ENCODE results near the gene ETF1. TPM values are rescaled to one million over a fixed set of nuclear protein-coding genes. Genes with fewer than 3 reads are reported as not detected.

The ETF1 gene
- total RNA-seq, 2 donors from 2014 or later: 106 to 109 TPM

DNA sequence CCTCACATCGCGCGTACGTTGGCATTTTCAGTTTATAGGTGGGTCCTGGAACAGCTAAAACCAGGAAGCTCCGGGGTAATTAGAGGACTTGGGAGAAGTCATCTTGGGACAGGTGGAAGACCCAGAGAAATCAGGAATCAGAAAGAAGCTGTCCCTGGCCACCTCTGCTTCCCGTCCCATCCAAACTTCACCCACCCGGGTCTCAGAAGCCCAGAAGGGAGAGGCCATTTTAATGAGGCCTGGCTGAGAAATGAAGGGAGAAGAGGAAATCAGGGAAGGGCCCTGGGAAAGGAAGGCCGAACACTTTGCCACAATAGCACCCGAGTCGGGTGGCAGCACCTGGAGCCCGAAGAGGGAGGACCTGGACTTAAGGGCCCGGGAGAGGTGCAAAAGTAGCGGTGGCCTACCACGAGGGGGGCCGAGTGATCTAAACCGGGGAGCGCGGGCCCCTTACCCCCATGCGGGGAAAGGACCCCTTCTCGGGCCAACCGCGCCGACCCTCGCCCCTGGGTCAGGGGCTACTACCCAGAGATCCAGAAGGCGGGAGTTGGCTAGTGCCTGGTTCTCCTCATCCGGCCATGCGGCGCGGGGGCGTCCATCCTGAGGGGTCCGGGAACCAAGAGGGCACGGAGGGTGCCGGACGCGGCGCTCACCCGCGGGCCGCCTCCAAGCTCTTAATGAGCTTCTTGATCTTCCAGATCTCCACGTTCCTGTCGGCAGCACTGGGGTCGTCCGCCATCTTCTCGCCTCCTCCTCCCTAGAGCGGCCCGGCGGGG, 668 bp downstream of the ETF1 start:
- DNase-seq: peak; percentile 59
- 0 to 2% methylated on average over 23 to 47 of the region's 47 CpGs for WGBS, 2 experiments (ENCODE audit: insufficient coverage in 1 of 2, insufficient read length in 1 of 2)
- peak overlapping the region; percentile 99 for H3K27ac Mint-ChIP-seq

DNA sequence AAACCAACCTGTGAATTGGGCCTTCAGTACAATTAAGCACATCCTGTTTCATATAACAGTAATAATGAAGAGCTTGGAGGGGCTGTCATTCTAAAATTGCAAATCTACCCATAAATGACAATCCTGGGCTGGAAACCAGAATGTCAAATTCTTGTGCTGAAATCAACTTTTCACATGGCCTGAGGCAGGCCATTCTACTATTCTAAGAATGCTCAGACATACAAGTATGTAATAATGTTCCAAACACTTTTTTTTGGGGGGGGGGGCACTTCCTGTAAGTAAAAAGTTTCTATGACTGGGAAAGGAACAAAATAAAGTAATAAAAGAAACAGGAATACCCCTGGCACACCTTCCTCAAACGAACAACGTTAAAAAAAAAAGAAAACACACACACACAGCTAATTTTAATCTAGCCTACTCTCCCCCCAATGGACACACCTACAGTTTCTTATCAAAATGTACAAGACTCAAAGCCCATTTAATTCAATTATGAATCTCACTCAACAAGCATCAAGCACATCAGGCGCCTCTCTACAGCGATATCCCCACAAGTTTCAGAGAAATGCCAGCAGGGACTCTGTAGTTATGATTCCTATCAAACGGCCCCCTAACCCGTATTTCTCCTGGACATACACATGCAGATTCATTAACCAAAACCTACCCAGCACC, 1.4 kb downstream of the ETF1 start:
- no peak overlapping the region for H3K27ac ChIP-seq (ENCODE audit: low read depth, low read length)
- TF ChIP-seq, protein P1, sequence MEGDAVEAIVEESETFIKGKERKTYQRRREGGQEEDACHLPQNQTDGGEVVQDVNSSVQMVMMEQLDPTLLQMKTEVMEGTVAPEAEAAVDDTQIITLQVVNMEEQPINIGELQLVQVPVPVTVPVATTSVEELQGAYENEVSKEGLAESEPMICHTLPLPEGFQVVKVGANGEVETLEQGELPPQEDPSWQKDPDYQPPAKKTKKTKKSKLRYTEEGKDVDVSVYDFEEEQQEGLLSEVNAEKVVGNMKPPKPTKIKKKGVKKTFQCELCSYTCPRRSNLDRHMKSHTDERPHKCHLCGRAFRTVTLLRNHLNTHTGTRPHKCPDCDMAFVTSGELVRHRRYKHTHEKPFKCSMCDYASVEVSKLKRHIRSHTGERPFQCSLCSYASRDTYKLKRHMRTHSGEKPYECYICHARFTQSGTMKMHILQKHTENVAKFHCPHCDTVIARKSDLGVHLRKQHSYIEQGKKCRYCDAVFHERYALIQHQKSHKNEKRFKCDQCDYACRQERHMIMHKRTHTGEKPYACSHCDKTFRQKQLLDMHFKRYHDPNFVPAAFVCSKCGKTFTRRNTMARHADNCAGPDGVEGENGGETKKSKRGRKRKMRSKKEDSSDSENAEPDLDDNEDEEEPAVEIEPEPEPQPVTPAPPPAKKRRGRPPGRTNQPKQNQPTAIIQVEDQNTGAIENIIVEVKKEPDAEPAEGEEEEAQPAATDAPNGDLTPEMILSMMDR (conservative IDR thresholded peaks at IDR 0.05): no peak
- H3K9me3 Mint-ChIP-seq: no peaks in the 10 kb centered on the region
- peaks cover 11% of the 10 kb centered on the region for H3K4me1 ChIP-seq (ENCODE audit: control insufficient read depth, insufficient read depth, low read length)
- 33 to 50% methylated on average over 3 to 6 of the region's 6 CpGs for WGBS, 2 experiments (ENCODE audit: insufficient coverage in 1 of 2, insufficient read length in 1 of 2)
- peak overlapping the region; percentile 99 for H3K27ac Mint-ChIP-seq
- no peaks in the 10 kb centered on the region for H3K27me3 ChIP-seq (ENCODE audit: control insufficient read depth, insufficient read depth, low read length, poor library complexity, severe bottlenecking)
- peak overlapping the region; percentile 97 for H3K9ac ChIP-seq (ENCODE audit: extremely low read depth, low read length, poor library complexity, severe bottlenecking)
- peaks cover 40% of the 10 kb centered on the region for H3K36me3 ChIP-seq (ENCODE audit: control insufficient read depth, insufficient read depth, low read length)
- H3K27me3 Mint-ChIP-seq (ENCODE audit: insufficient read depth): no peaks in the 10 kb centered on the region
- peaks cover 18% of the 10 kb centered on the region for H3K36me3 Mint-ChIP-seq (ENCODE audit: low read depth)
- no peak for DNase-seq
- H3K4me3 Mint-ChIP-seq: peak overlapping the region; percentile 96
- peaks cover 29% of the 10 kb centered on the region for H3K4me1 Mint-ChIP-seq
- H3K9me3 ChIP-seq (ENCODE audit: control insufficient read depth, low read length): no peaks in the 10 kb centered on the region
- H3K4me3 ChIP-seq (ENCODE audit: low read length): peak overlapping the region; percentile 94

More for the DNA sequence above, 668 bp downstream of the ETF1 start:
- H3K9me3 ChIP-seq (ENCODE audit: control insufficient read depth, low read length): no peaks in the 10 kb centered on the region
- H3K36me3 ChIP-seq (ENCODE audit: control insufficient read depth, insufficient read depth, low read length): peaks cover 33% of the 10 kb centered on the region
- no peaks in the 10 kb centered on the region for H3K27me3 ChIP-seq (ENCODE audit: control insufficient read depth, insufficient read depth, low read length, poor library complexity, severe bottlenecking)
- peak overlapping the region; percentile 97 for H3K9ac ChIP-seq (ENCODE audit: extremely low read depth, low read length, poor library complexity, severe bottlenecking)
- H3K4me1 ChIP-seq (ENCODE audit: control insufficient read depth, insufficient read depth, low read length): peaks cover 11% of the 10 kb centered on the region
- no peaks in the 10 kb centered on the region for H3K27me3 Mint-ChIP-seq (ENCODE audit: insufficient read depth)
- H3K4me3 Mint-ChIP-seq: peak overlapping the region; percentile 96
- peaks cover 13% of the 10 kb centered on the region for H3K36me3 Mint-ChIP-seq (ENCODE audit: low read depth)
- H3K4me3 ChIP-seq (ENCODE audit: low read length): peak overlapping the region; percentile 94
- H3K4me1 Mint-ChIP-seq: peaks cover 29% of the 10 kb centered on the region
- TF ChIP-seq, protein P1 (conservative IDR thresholded peaks at IDR 0.05): no peak
- H3K27ac ChIP-seq (ENCODE audit: low read depth, low read length): peak overlapping the region; percentile 97
- no peaks in the 10 kb centered on the region for H3K9me3 Mint-ChIP-seq

DNA sequence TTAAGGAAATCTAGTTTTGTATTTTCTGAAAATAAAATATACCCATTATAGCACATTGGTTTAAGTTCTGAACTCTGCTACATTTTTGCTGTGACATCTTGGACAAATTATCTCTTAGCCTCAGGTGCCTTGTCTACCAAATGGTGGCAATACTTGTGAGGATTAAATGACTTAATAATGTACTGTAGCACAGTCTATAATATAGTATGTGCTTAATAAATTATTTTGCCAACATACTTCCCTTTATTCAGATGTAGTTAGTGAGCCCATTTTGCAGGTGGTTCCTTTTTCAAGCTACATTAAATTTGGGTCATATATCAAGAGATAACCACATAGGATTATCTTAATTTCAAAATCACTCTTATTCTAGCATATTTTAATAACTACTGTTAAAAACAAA, 3.2 kb downstream of the ETF1 start:
- Histone ChIP-seq H3K4me3 (ENCODE audit: low read length) (peak overlapping the region; percentile 94), H3K36me3 (ENCODE audit: control insufficient read depth, insufficient read depth, low read length) (peaks cover 58% of the 10 kb centered on the region), H3K9me3 (ENCODE audit: control insufficient read depth, low read length) (no peaks in the 10 kb centered on the region), H3K27ac (ENCODE audit: low read depth, low read length) (no peak overlapping the region), H3K27me3 (ENCODE audit: control insufficient read depth, insufficient read depth, low read length, poor library complexity, severe bottlenecking) (no peaks in the 10 kb centered on the region), H3K4me1 (ENCODE audit: control insufficient read depth, insufficient read depth, low read length) (peaks cover 11% of the 10 kb centered on the region), H3K9ac (ENCODE audit: extremely low read depth, low read length, poor library complexity, severe bottlenecking) (no peak overlapping the region)
- DNase-seq: no peak
- TF ChIP-seq, protein P1 (conservative IDR thresholded peaks at IDR 0.05): no peak
- Mint-ChIP-seq H3K36me3 (ENCODE audit: low read depth) (peaks cover 32% of the 10 kb centered on the region), H3K4me3 (no peak overlapping the region), H3K9me3 (no peaks in the 10 kb centered on the region), H3K27ac (peak overlapping the region; percentile 70), H3K4me1 (peaks cover 17% of the 10 kb centered on the region), H3K27me3 (ENCODE audit: insufficient read depth) (no peaks in the 10 kb centered on the region)

Measured in endodermal cell (in vitro differentiated cells).